Right lobe of liver (tissue), 6 donors: ENCODE results near the gene KCNIP3. TPM values are rescaled to one million over a fixed set of nuclear protein-coding genes. Genes with fewer than 3 reads are reported as not detected.
"Not testable (repeated sequence)": the region's sequence is repeated elsewhere in the genome, so short reads cannot be mapped to it uniquely, and the experiment has no call there.

Experiments used
- ATAC-seq, 4 donors: fragments of 200-7000 bp; cut with Tn5 transposase; one replicate each; pipeline ENCODE4 v1.9.1; 2020; ENCODE audit warnings: mild to moderate bottlenecking in 4 of 4, moderate library complexity in 4 of 4
- DNase-seq, 3 donors: peaks; one replicate each; pipeline ENCODE4 v3.0.0-alpha.2; 2020
- H3K27ac ChIP-seq, 3 donors: fragments of 200-600 bp; one replicate each; pipeline ENCODE4 v1.8.0; 2022
- H3K27me3 ChIP-seq, 2 donors: fragments of 200-600 bp; one replicate each; pipeline ENCODE4 v1.8.0; 2022
- H3K36me3 ChIP-seq, 4 donors: fragments of 200-600 bp; sonication (generic) in 1 of 4; one replicate each; pipeline versions ENCODE4 v1.5.1 to v1.8.0; 2017 to 2022; ENCODE audit warnings: control low read depth in 1 of 4
- H3K4me1 ChIP-seq, 4 donors: fragments of 200-600 bp; sonication (generic) in 1 of 4; one replicate each; pipeline versions ENCODE4 v1.5.1 to v1.8.0; 2017 to 2022; ENCODE audit warnings: control low read depth in 1 of 4
- H3K4me3 ChIP-seq, 3 donors: fragments of 200-600 bp; one replicate each; pipeline ENCODE4 v1.8.0; 2022
- H3K9me3 ChIP-seq, 4 donors: fragments of 200-600 bp; sonication (generic) in 1 of 4; one replicate each; pipeline versions ENCODE4 v1.5.1 to v1.8.0; 2017 to 2022; ENCODE audit warnings: control low read depth in 1 of 4
- WGBS: methylation state at CpG from one replicate; pipeline ENCODE4 v1.1.6; 2018; ENCODE audit warnings: low coverage, low lambda C conversion rate; ENCODE audit not compliant: insufficient coverage; ENCODE audit errors: missing lambda C conversion rate; 5-methylcytosine and 5-hydroxymethylcytosine counted together
- intact Hi-C, 2 donors: fragments of 100-400 bp; cut with DNase I; formaldehyde crosslinking; loops; one replicate each; pipeline versions ENCODE4 v1.11.2 to v1.14.1; 2022
- total RNA-seq, 6 experiments: library from RNA; depleted of rRNA in 2 of 6; stranded (reverse); fragments of >200 nt in 2 of 6; fragmentation: NEBNext Ultra II Directional in 3 of 6; extraction: Animal tissue kit (Norgen Biotek cat#: 25700) in 3 of 6; gene quantifications; one replicate each; pipeline versions ENCODE4 v1.1.0 to v1.2.4, GENCODE V29; 2016 to 2023
- donor health status: DM: no; HTN: yes; CAD: no.
- donor health status: DM: no; HTN: no; CAD: no.
- donor health status: DM: no; HTN: no; CAD: no.
- donor health status: DM: no; HTN: yes; CAD: no.
- donor health status: DM: no; HTN: yes; CAD: no.

Gene KCNIP3
- total RNA-seq, 6 experiments from 2014 or later = 0.46 to 3.3 (median 1.2) TPM

GRCh38 chr2:95433373-95433772 is 136.2 kb downstream of the KCNIP3 start:
- 60% methylated on average over 1 of the region's 4 CpGs for WGBS
- DNase-seq, H3K9me3 ChIP-seq, ATAC-seq, intact Hi-C loops, H3K27ac ChIP-seq, H3K4me1 ChIP-seq, H3K36me3 ChIP-seq, H3K4me3 ChIP-seq, H3K27me3 ChIP-seq: not testable (repeated sequence)

GRCh38 chr2:95433973-95434372 is 136.8 kb downstream of the KCNIP3 start:
- H3K36me3 ChIP-seq, H3K27me3 ChIP-seq, H3K4me3 ChIP-seq, DNase-seq, ATAC-seq, H3K27ac ChIP-seq, intact Hi-C loops, H3K4me1 ChIP-seq, H3K9me3 ChIP-seq: not testable (repeated sequence)
- no CpG with 5 or more reads among the region's 2 CpGs for WGBS

DNA sequence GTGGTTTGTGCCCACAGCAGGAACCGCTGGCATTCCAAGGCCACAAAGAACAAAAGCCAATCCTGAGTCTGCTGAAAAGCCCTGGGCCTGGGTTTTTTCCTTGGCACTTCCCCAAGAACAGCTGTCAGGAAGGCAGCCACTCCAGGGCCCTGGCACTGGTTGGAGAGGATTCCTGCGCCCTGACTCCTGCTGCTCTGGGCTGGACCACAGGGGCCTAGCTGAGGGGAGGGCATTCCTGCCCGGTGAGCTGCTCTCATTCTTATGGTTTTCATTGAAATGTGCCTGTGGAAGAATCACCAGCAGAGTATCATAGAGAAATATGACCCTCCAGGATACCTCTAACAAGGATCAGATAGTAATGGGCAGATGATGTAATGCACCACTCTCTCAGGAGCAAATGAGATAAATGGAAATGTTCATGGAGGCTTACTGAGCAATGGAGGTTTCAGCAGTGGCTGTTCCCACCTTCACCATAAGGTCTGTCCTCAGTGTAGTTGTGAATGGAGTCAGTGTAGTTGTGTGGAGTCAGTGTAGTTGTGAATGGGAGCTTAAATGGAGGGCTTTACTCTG is 137.4 kb downstream of the KCNIP3 start:
- ATAC-seq = peak; percentile 3 to 24 (median 14)
- H3K27me3 ChIP-seq, H3K27ac ChIP-seq, intact Hi-C loops, H3K9me3 ChIP-seq, H3K4me1 ChIP-seq, H3K36me3 ChIP-seq, H3K4me3 ChIP-seq: not testable (repeated sequence)
- no CpG with 5 or more reads among the region's 3 CpGs for WGBS
- DNase-seq = peak in 1 of 3 donors; percentile 36

DNA sequence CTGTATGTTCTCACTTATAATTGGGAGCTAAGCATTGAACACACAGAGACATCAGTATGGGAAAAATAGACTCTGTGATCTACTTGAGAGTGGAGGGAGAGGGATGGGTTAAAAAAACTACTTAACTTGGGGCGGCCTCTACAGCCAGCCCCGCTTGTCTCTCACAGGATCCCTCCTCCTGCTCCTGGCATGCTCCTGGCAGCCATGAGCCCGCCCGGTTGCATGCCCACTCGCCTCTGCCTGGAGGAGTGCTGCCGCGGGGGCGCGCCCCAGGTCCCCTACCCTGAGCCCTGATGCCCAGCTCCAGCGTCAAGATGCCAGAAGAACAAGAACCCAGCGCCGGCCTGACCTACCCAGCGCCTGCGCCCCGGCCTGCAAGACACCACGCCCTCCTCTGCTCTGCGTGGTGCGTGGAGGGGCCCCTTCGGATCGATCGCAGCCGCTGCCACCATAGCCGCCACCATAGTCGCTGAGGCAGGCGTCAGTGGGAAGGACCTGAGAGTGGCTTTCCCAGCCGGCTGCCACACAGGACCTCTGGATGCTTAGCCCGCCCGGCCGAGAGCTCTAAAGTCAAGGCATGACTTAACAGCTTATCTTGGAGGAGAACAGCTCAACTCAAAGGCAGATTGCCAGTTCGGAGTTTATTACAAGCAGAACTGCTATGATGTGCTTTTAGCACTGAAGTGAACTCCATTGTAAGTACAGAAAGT is 138.2 kb downstream of the KCNIP3 start:
- H3K36me3 ChIP-seq, intact Hi-C loops, H3K4me3 ChIP-seq, H3K9me3 ChIP-seq, H3K27ac ChIP-seq, H3K4me1 ChIP-seq, H3K27me3 ChIP-seq, DNase-seq, ATAC-seq: not testable (repeated sequence)
- WGBS = no CpG with 5 or more reads among the region's 30 CpGs

Other genes starting within 250 kb of the KCNIP3 start
- gene MRPS5, start 175.5 kb upstream of the KCNIP3 start, total RNA-seq = 10 to 100 TPM; 36.1 to 52.1 (median 47.9) TPM
- 1 to 10 TPM; 2.0 to 8.1 (median 5.4) TPM for gene ZNF514, start 137.5 kb upstream of the KCNIP3 start, total RNA-seq
- 1 to 10 TPM; 1.1 to 2.0 (median 1.8) TPM for gene ZNF2, start 131.5 kb upstream of the KCNIP3 start, total RNA-seq
- gene ZNF892, start 89.8 kb upstream of the KCNIP3 start, total RNA-seq = 1 to 10 TPM in 4 of 6 experiments, under 1 TPM in 2; 0.48 to 2.3 (median 1.1) TPM
- under 1 TPM; 0.06 to 0.64 (median 0.43) TPM for gene PROM2, start 22.9 kb upstream of the KCNIP3 start, total RNA-seq
- gene FAHD2A, start 105.4 kb downstream of the KCNIP3 start, total RNA-seq = 10 to 100 TPM; 62.2 to 80.1 (median 75.7) TPM
- not detected for gene TRIM43B, start 187.4 kb downstream of the KCNIP3 start, total RNA-seq